Kidney (tissue), 14 donors: ENCODE measurements around the gene TUT7. TPM values are rescaled to one million over a fixed set of nuclear protein-coding genes. Genes with fewer than 3 reads are reported as not detected.

Experiments used
- DNase-seq, 5 donors: peaks; one replicate each; pipeline ENCODE4 v3.0.0-alpha.2; 2013 to 2020
- FAIRE-seq: peaks from 2 replicates; lab custom pipeline; 2012; peaks lifted over from hg19 to GRCh38; lab: Jason Lieb, UNC
- H3K27ac ChIP-seq, 2 donors: one replicate each; pipeline ENCODE4 v1.7.0; 2013; ENCODE audit warnings: low read depth in 2 of 2, low read length in 2 of 2, inconsistent platforms in 1 of 2
- H3K27me3 ChIP-seq: one replicate; pipeline ENCODE4 v1.7.1; 2013; ENCODE audit warnings: low read length, inconsistent platforms; ENCODE audit not compliant: control insufficient read depth, insufficient read depth
- H3K36me3 ChIP-seq, 3 donors: one replicate each; pipeline versions ENCODE4 v1.7.0 to v1.7.1; 2013; ENCODE audit warnings: low read length in 3 of 3, control low read depth in 1 of 3, inconsistent platforms in 1 of 3; ENCODE audit not compliant: insufficient read depth in 3 of 3, control insufficient read depth in 2 of 3
- H3K4me1 ChIP-seq, 3 donors: one replicate each; pipeline versions ENCODE4 v1.7.0 to v1.7.1; 2013; ENCODE audit warnings: low read length in 3 of 3, inconsistent platforms in 1 of 3, low read depth in 1 of 3; ENCODE audit not compliant: control insufficient read depth in 2 of 3, insufficient read depth in 2 of 3
- H3K4me3 ChIP-seq, 3 donors: one replicate each; pipeline versions ENCODE4 v1.7.0 to v1.8.1; 2013; ENCODE audit warnings: low read length in 3 of 3, control low read depth in 1 of 3, inconsistent platforms in 1 of 3
- H3K9ac ChIP-seq, 3 donors: one replicate each; pipeline versions ENCODE4 v1.7.0 to v1.7.1; 2013; ENCODE audit warnings: low read length in 3 of 3, control low read depth in 1 of 3, inconsistent platforms in 1 of 3
- H3K9me3 ChIP-seq, 3 donors: one replicate each; pipeline versions ENCODE4 v1.7.0 to v1.7.1; 2013; ENCODE audit warnings: low read length in 3 of 3, control low read depth in 1 of 3, inconsistent platforms in 1 of 3; ENCODE audit not compliant: control insufficient read depth in 2 of 3, insufficient read depth in 1 of 3
- intact Hi-C: fragments of 100-400 bp; cut with DNase I; formaldehyde crosslinking; loops from one replicate; pipeline ENCODE4 v1.11.1; 2022
- polyA plus RNA-seq: library from polyadenylated mRNA; stranded (reverse); fragments of 350-450 nt; fragmentation: Illumina TruSeq; extraction: RNeasy Lipid Tissue Mini Kit (QIAGEN cat#74804); gene quantifications from one replicate; pipeline ENCODE4 v1.2.3, GENCODE V29; 2014; ENCODE audit warnings: low read depth, low replicate concordance; ENCODE audit not compliant: insufficient read depth
- total RNA-seq: library from RNA; stranded (reverse); fragmentation: NEBNext Ultra II Directional; extraction: Animal tissue kit (Norgen Biotek cat#: 25700); gene quantifications from one replicate; pipeline ENCODE4 v1.2.1, GENCODE V29; 2021
- TF ChIP-seq, protein P1 (sequence below): IDR thresholded peaks from 3 replicates; pipeline ENCODE4 v1.5.1; 2012; ENCODE audit warnings: mild to moderate bottlenecking, moderate library complexity, borderline replicate concordance; ENCODE audit not compliant: insufficient read depth; ENCODE audit errors: extremely low read depth
- donor health status: control.
- donor health status: control.
- donor health status: control.
- donor health status: control.
- donor health status: control.
- donor health status: DM: yes; HTN: yes; CAD: no.
- donor health status: Normal renal cell carcinoma (clear cell type).

The TUT7 gene
- total and polyA plus RNA-seq, 2 donors from 2014 or later = 6.6 to 26.0 TPM

DNA sequence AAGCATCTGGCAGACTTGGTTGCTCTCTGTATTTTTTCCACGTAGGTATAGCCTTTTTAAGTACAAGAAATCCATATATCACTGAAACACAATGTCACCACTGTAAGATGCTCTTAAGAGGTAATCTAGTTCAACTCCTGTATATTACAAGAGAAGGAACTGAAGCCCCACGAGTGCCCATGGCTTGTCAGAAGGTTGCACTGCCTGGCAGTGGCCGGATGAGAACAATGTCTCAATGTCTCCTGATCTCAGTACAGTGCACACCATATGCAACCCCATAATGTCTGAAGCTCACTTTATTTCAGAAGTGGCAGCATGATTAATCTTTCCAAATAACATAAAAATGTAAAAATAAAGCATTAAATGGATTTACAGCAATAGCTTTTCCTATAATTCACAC, 27.7 kb downstream of the TUT7 start:
- H3K27ac ChIP-seq = no peak overlapping the region
- DNase-seq (no peak), FAIRE-seq (no peak)
- H3K36me3 ChIP-seq = peaks cover 6 to 57% (median 30%) of the 10 kb centered on the region in 3 donors
- intact Hi-C loops = no loop called here
- H3K4me1 ChIP-seq = no peaks in the 10 kb centered on the region
- no peak overlapping the region for H3K9ac ChIP-seq
- TF ChIP-seq, protein P1, sequence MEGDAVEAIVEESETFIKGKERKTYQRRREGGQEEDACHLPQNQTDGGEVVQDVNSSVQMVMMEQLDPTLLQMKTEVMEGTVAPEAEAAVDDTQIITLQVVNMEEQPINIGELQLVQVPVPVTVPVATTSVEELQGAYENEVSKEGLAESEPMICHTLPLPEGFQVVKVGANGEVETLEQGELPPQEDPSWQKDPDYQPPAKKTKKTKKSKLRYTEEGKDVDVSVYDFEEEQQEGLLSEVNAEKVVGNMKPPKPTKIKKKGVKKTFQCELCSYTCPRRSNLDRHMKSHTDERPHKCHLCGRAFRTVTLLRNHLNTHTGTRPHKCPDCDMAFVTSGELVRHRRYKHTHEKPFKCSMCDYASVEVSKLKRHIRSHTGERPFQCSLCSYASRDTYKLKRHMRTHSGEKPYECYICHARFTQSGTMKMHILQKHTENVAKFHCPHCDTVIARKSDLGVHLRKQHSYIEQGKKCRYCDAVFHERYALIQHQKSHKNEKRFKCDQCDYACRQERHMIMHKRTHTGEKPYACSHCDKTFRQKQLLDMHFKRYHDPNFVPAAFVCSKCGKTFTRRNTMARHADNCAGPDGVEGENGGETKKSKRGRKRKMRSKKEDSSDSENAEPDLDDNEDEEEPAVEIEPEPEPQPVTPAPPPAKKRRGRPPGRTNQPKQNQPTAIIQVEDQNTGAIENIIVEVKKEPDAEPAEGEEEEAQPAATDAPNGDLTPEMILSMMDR = no peak
- no peaks in the 10 kb centered on the region for H3K27me3 ChIP-seq
- no peak overlapping the region for H3K4me3 ChIP-seq
- no peaks in the 10 kb centered on the region for H3K9me3 ChIP-seq

- Histone ChIP-seq H3K4me1 (no peaks in the 10 kb centered on the region), H3K27ac (no peak overlapping the region), H3K27me3 (no peaks in the 10 kb centered on the region), H3K9me3 (no peaks in the 10 kb centered on the region), H3K36me3 (peaks cover 6 to 60% (median 33%) of the 10 kb centered on the region in 3 donors), H3K4me3 (no peak overlapping the region), H3K9ac (no peak overlapping the region)
- intact Hi-C loops = no loop called here
- no peak for DNase-seq
- TF ChIP-seq, protein P1 = no peak
- no peak for FAIRE-seq
Observed at GRCh38 chr9:86324901-86325300, 29.3 kb downstream of the TUT7 start.

GRCh38 chr9:86324308-86324707, 29.9 kb downstream of the TUT7 start:
- no peak for DNase-seq
- no peak for FAIRE-seq
- no peak overlapping the region for H3K27ac ChIP-seq
- H3K4me3 ChIP-seq = no peak overlapping the region
- H3K9me3 ChIP-seq = no peaks in the 10 kb centered on the region
- intact Hi-C loops = no loop called here
- no peaks in the 10 kb centered on the region for H3K4me1 ChIP-seq
- no peak overlapping the region for H3K9ac ChIP-seq
- peaks cover 6 to 60% (median 33%) of the 10 kb centered on the region in 3 donors for H3K36me3 ChIP-seq
- no peaks in the 10 kb centered on the region for H3K27me3 ChIP-seq
- TF ChIP-seq, protein P1 = no peak

GRCh38 chr9:86322973-86323644, 31.1 kb downstream of the TUT7 start:
- Histone ChIP-seq H3K36me3 (peaks cover 6 to 66% (median 36%) of the 10 kb centered on the region in 3 donors), H3K27me3 (no peaks in the 10 kb centered on the region), H3K9me3 (no peaks in the 10 kb centered on the region), H3K4me3 (no peak overlapping the region), H3K4me1 (no peaks in the 10 kb centered on the region), H3K27ac (no peak overlapping the region), H3K9ac (no peak overlapping the region)
- no peak for FAIRE-seq
- no peak for DNase-seq
- TF ChIP-seq, protein P1 = no peak
- intact Hi-C loops = no loop called here
